ENCODE results near the gene NCBP1.
A peak's percentile ranks its signal among the peaks of the same experiment; 100 is the strongest.

The NCBP1 gene

DNA sequence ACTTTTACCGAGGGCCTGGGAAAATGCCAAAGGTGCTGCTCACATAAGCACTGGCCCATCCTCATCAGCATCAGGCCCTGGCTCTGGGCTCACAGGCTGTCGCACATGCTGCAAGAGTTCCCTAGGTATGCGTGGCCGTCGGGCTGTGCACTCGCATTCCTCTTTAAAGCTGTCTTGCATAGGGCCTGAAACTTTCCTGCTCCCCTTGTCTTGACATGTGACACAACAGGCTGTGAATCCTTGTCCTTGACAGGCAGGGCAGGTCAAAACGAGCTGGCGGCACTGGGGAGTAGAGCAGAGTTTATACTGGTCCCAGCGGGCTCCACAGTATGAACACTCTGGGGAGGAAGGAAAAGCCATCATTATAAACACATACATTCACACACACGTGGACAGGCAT lies 31.2 kb upstream of the NCBP1 start:
- Histone ChIP-seq H3K4me2 (ENCODE audit: low read length, poor library complexity, severe bottlenecking) (no peak overlapping the region), H3K4ac (ENCODE audit: low read depth in 1 of 2, low read length in 2 of 2) (no peak overlapping the region), H2AK5ac (ENCODE audit: low read length, severe bottlenecking) (no peak overlapping the region), H3K27ac (ENCODE audit: low read length, poor library complexity, severe bottlenecking) (no peak overlapping the region), H2BK12ac (ENCODE audit: low read length in 2 of 2) (no peak overlapping the region), H3K14ac (ENCODE audit: low read length in 2 of 2) (no peak overlapping the region), H3K4me3 (ENCODE audit: insufficient read depth in 1 of 2, low read depth in 1 of 2, low read length in 2 of 2) (no peak overlapping the region), H4K91ac (ENCODE audit: low read length) (no peak overlapping the region), H3K79me1 (replicated peaks; ENCODE audit: low read length, poor library complexity, severe bottlenecking) (no peaks in the 10 kb centered on the region), H3K18ac (ENCODE audit: low read depth in 1 of 2, low read length in 2 of 2) (no peak overlapping the region), H2AFZ (ENCODE audit: low read depth, low read length) (no peak overlapping the region), H3K27me3 (ENCODE audit: control insufficient read depth in 1 of 2, insufficient read depth in 1 of 2, low read length in 2 of 2) (no peaks in the 10 kb centered on the region), H3K4me1 (ENCODE audit: control insufficient read depth, insufficient read depth, low read depth, low read length) (no peaks in the 10 kb centered on the region), H2BK15ac (ENCODE audit: low read depth, poor library complexity, severe bottlenecking) (no peak overlapping the region), H3K23ac (ENCODE audit: low read length in 2 of 2) (no peak overlapping the region), H2BK120ac (ENCODE audit: low read depth, low read length) (no peak overlapping the region), H3K9ac (ENCODE audit: low read length) (no peak overlapping the region), H3K36me3 (ENCODE audit: control insufficient read depth in 1 of 2, insufficient read depth in 2 of 2, low read depth in 1 of 2, low read length in 2 of 2) (peaks cover 40 to 74% of the 10 kb centered on the region in 2 experiments), H3K9me3 (ENCODE audit: control insufficient read depth, low read length) (no peaks in the 10 kb centered on the region), H2BK5ac (ENCODE audit: low read depth, low read length, poor library complexity, severe bottlenecking) (no peak overlapping the region), H4K8ac (ENCODE audit: low read length) (no peak overlapping the region)
- WGBS, result 91% methylated on average over 9 of the region's 10 CpGs
- DNase-seq, result no peak

- Histone ChIP-seq H3K9ac (ENCODE audit: low read length) (no peak overlapping the region), H3K4me1 (ENCODE audit: control insufficient read depth, insufficient read depth, low read depth, low read length) (no peaks in the 10 kb centered on the region), H2AFZ (ENCODE audit: low read depth, low read length) (no peak overlapping the region), H3K18ac (ENCODE audit: low read depth in 1 of 2, low read length in 2 of 2) (no peak overlapping the region), H2AK5ac (ENCODE audit: low read length, severe bottlenecking) (no peak overlapping the region), H4K91ac (ENCODE audit: low read length) (no peak overlapping the region), H2BK12ac (ENCODE audit: low read length in 2 of 2) (no peak overlapping the region), H3K79me1 (replicated peaks; ENCODE audit: low read length, poor library complexity, severe bottlenecking) (peaks cover 2% of the 10 kb centered on the region), H3K14ac (ENCODE audit: low read length in 2 of 2) (no peak overlapping the region), H3K9me3 (ENCODE audit: control insufficient read depth, low read length) (no peaks in the 10 kb centered on the region), H3K4me2 (ENCODE audit: low read length, poor library complexity, severe bottlenecking) (no peak overlapping the region), H4K8ac (ENCODE audit: low read length) (no peak overlapping the region), H3K27ac (ENCODE audit: low read length, poor library complexity, severe bottlenecking) (no peak overlapping the region), H2BK5ac (ENCODE audit: low read depth, low read length, poor library complexity, severe bottlenecking) (no peak overlapping the region), H3K27me3 (ENCODE audit: control insufficient read depth in 1 of 2, insufficient read depth in 1 of 2, low read length in 2 of 2) (no peaks in the 10 kb centered on the region), H2BK15ac (ENCODE audit: low read depth, poor library complexity, severe bottlenecking) (no peak overlapping the region), H2BK120ac (ENCODE audit: low read depth, low read length) (no peak overlapping the region), H3K4me3 (ENCODE audit: insufficient read depth in 1 of 2, low read depth in 1 of 2, low read length in 2 of 2) (no peak overlapping the region), H3K36me3 (ENCODE audit: control insufficient read depth in 1 of 2, insufficient read depth in 2 of 2, low read depth in 1 of 2, low read length in 2 of 2) (peaks cover 46 to 68% of the 10 kb centered on the region in 2 experiments), H3K23ac (ENCODE audit: low read length in 2 of 2) (no peak overlapping the region), H3K4ac (ENCODE audit: low read depth in 1 of 2, low read length in 2 of 2) (no peak overlapping the region)
- no peak for DNase-seq
- 98% methylated on average over 17 of the region's 17 CpGs for WGBS
Observed at GRCh38 chr9:97604901-97605645, 28.5 kb upstream of the NCBP1 start.

- Histone ChIP-seq H3K4ac (ENCODE audit: low read depth in 1 of 2, low read length in 2 of 2) (no peak overlapping the region), H3K27ac (ENCODE audit: low read length, poor library complexity, severe bottlenecking) (no peak overlapping the region), H3K23ac (ENCODE audit: low read length in 2 of 2) (no peak overlapping the region), H2BK15ac (ENCODE audit: low read depth, poor library complexity, severe bottlenecking) (no peak overlapping the region), H3K79me1 (replicated peaks; ENCODE audit: low read length, poor library complexity, severe bottlenecking) (peaks cover 14% of the 10 kb centered on the region), H3K27me3 (ENCODE audit: control insufficient read depth in 1 of 2, insufficient read depth in 1 of 2, low read length in 2 of 2) (no peaks in the 10 kb centered on the region), H3K4me2 (ENCODE audit: low read length, poor library complexity, severe bottlenecking) (no peak overlapping the region), H2BK5ac (ENCODE audit: low read depth, low read length, poor library complexity, severe bottlenecking) (no peak overlapping the region), H2BK12ac (ENCODE audit: low read length in 2 of 2) (no peak overlapping the region), H3K9me3 (ENCODE audit: control insufficient read depth, low read length) (no peaks in the 10 kb centered on the region), H2AK5ac (ENCODE audit: low read length, severe bottlenecking) (no peak overlapping the region), H3K4me3 (ENCODE audit: insufficient read depth in 1 of 2, low read depth in 1 of 2, low read length in 2 of 2) (no peak overlapping the region), H3K9ac (ENCODE audit: low read length) (peak overlapping the region; percentile 11), H2AFZ (ENCODE audit: low read depth, low read length) (no peak overlapping the region), H3K18ac (ENCODE audit: low read depth in 1 of 2, low read length in 2 of 2) (no peak overlapping the region), H4K8ac (ENCODE audit: low read length) (no peak overlapping the region), H3K14ac (ENCODE audit: low read length in 2 of 2) (no peak overlapping the region), H3K36me3 (ENCODE audit: control insufficient read depth in 1 of 2, insufficient read depth in 2 of 2, low read depth in 1 of 2, low read length in 2 of 2) (peaks cover 14 to 60% of the 10 kb centered on the region in 2 experiments), H3K4me1 (ENCODE audit: control insufficient read depth, insufficient read depth, low read depth, low read length) (no peaks in the 10 kb centered on the region), H2BK120ac (ENCODE audit: low read depth, low read length) (no peak overlapping the region), H4K91ac (ENCODE audit: low read length) (no peak overlapping the region)
- peak; percentile 63 for DNase-seq
Observed at GRCh38 chr9:97615439-97616072, 18.1 kb upstream of the NCBP1 start.

- Histone ChIP-seq H3K9me3 (ENCODE audit: control insufficient read depth, low read length) (no peaks in the 10 kb centered on the region), H2BK5ac (ENCODE audit: low read depth, low read length, poor library complexity, severe bottlenecking) (no peak overlapping the region), H2BK120ac (ENCODE audit: low read depth, low read length) (no peak overlapping the region), H3K4ac (ENCODE audit: low read depth in 1 of 2, low read length in 2 of 2) (no peak overlapping the region), H2AFZ (ENCODE audit: low read depth, low read length) (no peak overlapping the region), H3K23ac (ENCODE audit: low read length in 2 of 2) (no peak overlapping the region), H3K4me2 (ENCODE audit: low read length, poor library complexity, severe bottlenecking) (no peak overlapping the region), H3K27me3 (ENCODE audit: control insufficient read depth in 1 of 2, insufficient read depth in 1 of 2, low read length in 2 of 2) (no peaks in the 10 kb centered on the region), H3K9ac (ENCODE audit: low read length) (no peak overlapping the region), H3K36me3 (ENCODE audit: control insufficient read depth in 1 of 2, insufficient read depth in 2 of 2, low read depth in 1 of 2, low read length in 2 of 2) (peaks cover 22 to 53% of the 10 kb centered on the region in 2 experiments), H3K27ac (ENCODE audit: low read length, poor library complexity, severe bottlenecking) (no peak overlapping the region), H2BK12ac (ENCODE audit: low read length in 2 of 2) (no peak overlapping the region), H3K4me1 (ENCODE audit: control insufficient read depth, insufficient read depth, low read depth, low read length) (no peaks in the 10 kb centered on the region), H3K79me1 (replicated peaks; ENCODE audit: low read length, poor library complexity, severe bottlenecking) (peaks cover 18% of the 10 kb centered on the region), H4K8ac (ENCODE audit: low read length) (no peak overlapping the region), H2AK5ac (ENCODE audit: low read length, severe bottlenecking) (no peak overlapping the region), H3K14ac (ENCODE audit: low read length in 2 of 2) (no peak overlapping the region), H3K4me3 (ENCODE audit: insufficient read depth in 1 of 2, low read depth in 1 of 2, low read length in 2 of 2) (no peak overlapping the region), H4K91ac (ENCODE audit: low read length) (no peak overlapping the region), H3K18ac (ENCODE audit: low read depth in 1 of 2, low read length in 2 of 2) (no peak overlapping the region), H2BK15ac (ENCODE audit: low read depth, poor library complexity, severe bottlenecking) (no peak overlapping the region)
- WGBS, result 100% methylated on average over 1 of the region's 1 CpG
- no peak for DNase-seq
Observed at GRCh38 chr9:97617939-97618416, 15.6 kb upstream of the NCBP1 start.

All from mesenchymal stem cell (in vitro differentiated cells and primary cell).